ENCODE results near the gene PRR22. TPM values are rescaled to one million over a fixed set of nuclear protein-coding genes. Genes with fewer than 3 reads are reported as not detected.
"Not testable (repeated sequence)": the region's sequence is repeated elsewhere in the genome, so short reads cannot be mapped to it uniquely, and the experiment has no call there.

Gene PRR22
- total RNA-seq, 2 donors from 2014 or later = 4.6 to 4.7 TPM

GRCh38 chr19:5780916-5781315 lies 3.6 kb downstream of the PRR22 start:
- H3K27ac Mint-ChIP-seq; H3K4me3 Mint-ChIP-seq; H3K4me1 Mint-ChIP-seq (ENCODE audit: low read depth); H3K36me3 Mint-ChIP-seq (ENCODE audit: insufficient read depth in 2 of 2); DNase-seq; H3K9me3 Mint-ChIP-seq; H3K27me3 Mint-ChIP-seq (ENCODE audit: low read depth); ATAC-seq (replicated peaks in 1 of 2): not testable (repeated sequence)

DNA sequence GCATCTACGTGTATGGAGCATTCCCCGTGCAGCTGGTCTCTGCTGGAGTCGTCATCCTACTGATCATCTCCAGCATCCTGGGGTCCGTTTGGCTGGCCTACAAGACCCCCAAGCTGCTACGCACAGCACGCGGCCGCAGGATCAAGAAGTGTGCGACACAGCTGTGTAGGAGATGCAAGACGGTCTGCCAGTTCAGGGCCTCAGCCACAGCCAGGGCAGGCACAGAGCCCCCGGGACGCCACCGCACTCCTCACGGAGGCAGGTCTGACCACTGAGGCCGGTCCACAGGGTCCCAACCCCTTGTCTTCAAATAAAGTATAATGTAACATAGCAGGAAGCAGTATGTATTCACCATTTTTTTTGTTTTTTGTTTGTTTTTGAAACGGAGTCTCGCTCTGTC lies 6.1 kb downstream of the PRR22 start:
- DNase-seq (no peak), ATAC-seq (replicated peaks in 1 of 2) (no peak)
- H3K4me1 Mint-ChIP-seq (ENCODE audit: low read depth) = no peaks in the 10 kb centered on the region
- H3K4me3 Mint-ChIP-seq = no peak overlapping the region
- no peaks in the 10 kb centered on the region for H3K9me3 Mint-ChIP-seq
- no peaks in the 10 kb centered on the region for H3K36me3 Mint-ChIP-seq (ENCODE audit: insufficient read depth in 2 of 2)
- no peaks in the 10 kb centered on the region for H3K27me3 Mint-ChIP-seq (ENCODE audit: low read depth)
- no peak overlapping the region for H3K27ac Mint-ChIP-seq

GRCh38 chr19:5775668-5776309 lies 8.8 kb downstream of the PRR22 start:
- H3K27ac Mint-ChIP-seq = no peak overlapping the region
- no peaks in the 10 kb centered on the region for H3K27me3 Mint-ChIP-seq (ENCODE audit: low read depth)
- no peaks in the 10 kb centered on the region for H3K4me1 Mint-ChIP-seq (ENCODE audit: low read depth)
- H3K4me3 Mint-ChIP-seq = no peak overlapping the region
- no peaks in the 10 kb centered on the region for H3K9me3 Mint-ChIP-seq
- no peak for ATAC-seq (replicated peaks in 1 of 2)
- H3K36me3 Mint-ChIP-seq (ENCODE audit: insufficient read depth in 2 of 2) = no peaks in the 10 kb centered on the region
- DNase-seq = no peak

GRCh38 chr19:5774921-5775320 lies 9.6 kb downstream of the PRR22 start:
- H3K36me3 Mint-ChIP-seq (ENCODE audit: insufficient read depth in 2 of 2) = no peaks in the 10 kb centered on the region
- DNase-seq (no peak), ATAC-seq (replicated peaks in 1 of 2) (no peak)
- no peaks in the 10 kb centered on the region for H3K27me3 Mint-ChIP-seq (ENCODE audit: low read depth)
- H3K9me3 Mint-ChIP-seq = no peaks in the 10 kb centered on the region
- H3K4me3 Mint-ChIP-seq = no peak overlapping the region
- H3K27ac Mint-ChIP-seq = no peak overlapping the region
- H3K4me1 Mint-ChIP-seq (ENCODE audit: low read depth) = no peaks in the 10 kb centered on the region

- H3K36me3 Mint-ChIP-seq (ENCODE audit: insufficient read depth in 2 of 2) = no peaks in the 10 kb centered on the region
- H3K27ac Mint-ChIP-seq = no peak overlapping the region
- H3K9me3 Mint-ChIP-seq = no peaks in the 10 kb centered on the region
Observed at GRCh38 chr19:5773276-5773675, 11.3 kb downstream of the PRR22 start.

DNA sequence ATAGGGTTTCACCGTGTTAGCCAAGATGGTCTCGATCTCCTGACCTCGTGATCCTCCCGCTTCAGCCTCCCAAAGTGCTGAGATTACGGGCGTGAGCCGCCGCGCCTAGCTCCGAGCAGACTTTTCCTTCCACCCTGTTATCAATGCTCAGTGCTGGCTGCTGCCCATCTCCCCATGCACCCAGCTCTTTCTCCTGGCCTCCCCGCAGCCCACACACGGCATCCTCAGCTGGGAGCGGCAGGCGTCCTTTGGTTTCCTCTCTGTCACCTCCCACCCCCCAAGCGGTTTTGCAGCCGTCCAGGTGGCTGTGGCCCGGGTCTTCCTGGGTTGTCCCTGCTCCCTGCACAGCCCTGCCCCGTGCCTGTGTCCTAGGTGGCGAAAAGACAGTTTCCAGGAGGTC lies 12.1 kb downstream of the PRR22 start:
- no peaks in the 10 kb centered on the region for H3K27me3 Mint-ChIP-seq (ENCODE audit: low read depth)

More at GRCh38 chr19:5773276-5773675, 11.3 kb downstream of the PRR22 start:
- Mint-ChIP-seq H3K4me1 (ENCODE audit: low read depth) (no peaks in the 10 kb centered on the region), H3K27me3 (ENCODE audit: low read depth) (no peaks in the 10 kb centered on the region), H3K4me3 (no peak overlapping the region)
- DNase-seq = no peak
- no peak for ATAC-seq (replicated peaks in 1 of 2)

GRCh38 chr19:5767949-5768348 lies 16.6 kb downstream of the PRR22 start:
- Mint-ChIP-seq H3K4me3 (no peak overlapping the region), H3K27me3 (ENCODE audit: low read depth) (peaks cover 1% of the 10 kb centered on the region), H3K9me3 (peaks cover 0 to under 1% of the 10 kb centered on the region in 2 donors), H3K4me1 (ENCODE audit: low read depth) (no peaks in the 10 kb centered on the region), H3K27ac (no peak overlapping the region), H3K36me3 (ENCODE audit: insufficient read depth in 2 of 2) (no peaks in the 10 kb centered on the region)
- DNase-seq = no peak
- no peak for ATAC-seq (replicated peaks in 1 of 2)

More for the DNA sequence above, 12.1 kb downstream of the PRR22 start:
- Mint-ChIP-seq H3K4me1 (ENCODE audit: low read depth) (no peaks in the 10 kb centered on the region), H3K36me3 (ENCODE audit: insufficient read depth in 2 of 2) (no peaks in the 10 kb centered on the region), H3K27ac (no peak overlapping the region), H3K4me3 (no peak overlapping the region), H3K9me3 (no peaks in the 10 kb centered on the region)
- DNase-seq = no peak
- ATAC-seq (replicated peaks in 1 of 2) = no peak

DNA sequence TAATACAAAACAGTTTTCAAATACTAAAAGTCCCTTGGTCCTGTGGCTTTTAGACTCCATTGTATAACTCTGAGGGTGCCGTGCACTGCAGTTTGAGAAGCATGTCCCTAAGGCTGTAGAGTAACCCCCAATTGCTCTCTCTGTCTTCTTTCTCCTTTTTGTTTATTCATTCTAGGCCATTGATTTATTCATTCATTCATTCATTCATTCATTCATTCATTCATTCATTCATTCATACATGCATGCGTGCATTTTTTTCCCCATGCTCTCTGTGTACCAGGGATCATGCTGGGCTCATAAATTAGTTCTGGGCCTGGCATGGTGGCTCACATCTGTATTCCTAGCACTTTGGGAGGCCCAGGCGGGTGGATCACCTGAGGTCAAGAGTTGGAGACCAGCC lies 19.3 kb downstream of the PRR22 start:
- Mint-ChIP-seq H3K4me1 (ENCODE audit: low read depth) (no peaks in the 10 kb centered on the region), H3K4me3 (no peak overlapping the region), H3K27me3 (ENCODE audit: low read depth) (peaks cover 6% of the 10 kb centered on the region), H3K27ac (no peak overlapping the region), H3K36me3 (ENCODE audit: insufficient read depth in 2 of 2) (no peaks in the 10 kb centered on the region), H3K9me3 (peaks cover 7 to 8% of the 10 kb centered on the region in 2 donors)
- ATAC-seq (replicated peaks in 1 of 2) (no peak), DNase-seq (no peak)

DNA sequence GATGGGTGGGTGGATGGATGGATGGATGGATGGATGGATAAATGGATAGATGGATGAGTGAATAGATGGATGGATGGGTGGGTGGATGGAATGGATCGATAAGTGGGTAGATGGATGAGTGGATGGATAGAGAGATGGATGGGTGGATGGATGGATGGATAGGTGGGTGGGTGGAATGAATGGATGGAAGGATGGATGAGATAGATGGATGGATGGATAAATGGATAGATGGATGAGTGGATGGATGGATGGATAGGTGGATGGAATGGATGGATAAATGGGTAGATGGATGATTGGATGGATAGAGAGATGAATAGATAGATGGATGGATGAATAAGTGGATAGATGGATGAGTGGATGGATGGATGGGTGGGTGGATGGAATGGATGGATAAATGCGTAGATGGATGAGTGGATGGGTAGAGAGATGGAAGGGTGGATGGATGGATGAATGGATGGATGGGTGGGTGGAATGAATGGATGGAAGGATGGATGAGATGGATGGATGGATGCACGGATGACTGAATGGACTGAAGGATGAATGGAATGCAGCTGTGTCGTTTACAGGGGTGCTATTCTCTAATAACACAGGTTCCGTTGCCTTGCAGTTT lies 21.8 kb downstream of the PRR22 start:
- no peak overlapping the region for H3K4me3 Mint-ChIP-seq
- DNase-seq (no peak), ATAC-seq (replicated peaks in 1 of 2) (no peak)
- peaks cover 7 to 8% of the 10 kb centered on the region in 2 donors for H3K9me3 Mint-ChIP-seq
- peaks cover 6% of the 10 kb centered on the region for H3K27me3 Mint-ChIP-seq (ENCODE audit: low read depth)
- no peaks in the 10 kb centered on the region for H3K36me3 Mint-ChIP-seq (ENCODE audit: insufficient read depth in 2 of 2)
- H3K27ac Mint-ChIP-seq = no peak overlapping the region
- H3K4me1 Mint-ChIP-seq (ENCODE audit: low read depth) = no peaks in the 10 kb centered on the region

DNA sequence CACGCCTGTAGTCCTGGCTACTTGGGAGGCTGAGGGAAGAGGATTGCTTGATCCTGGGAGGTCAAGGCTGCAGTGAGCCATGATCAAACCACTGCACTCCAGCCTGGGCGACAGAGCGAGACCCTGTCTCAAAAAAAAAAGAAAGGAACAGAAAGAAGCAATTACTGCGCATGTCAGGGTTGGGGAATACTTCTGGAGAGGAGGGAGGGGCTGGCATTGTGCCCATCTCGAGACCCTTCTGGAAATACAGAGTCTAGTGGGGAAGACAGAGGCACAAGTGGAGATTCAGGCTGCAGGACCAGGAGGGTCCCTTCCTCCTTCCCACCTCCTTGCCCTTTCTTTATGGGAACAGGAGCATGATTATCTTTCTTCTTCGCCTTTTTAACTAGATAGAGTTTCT lies 30.8 kb downstream of the PRR22 start:
- Mint-ChIP-seq H3K27me3 (ENCODE audit: low read depth) (no peaks in the 10 kb centered on the region), H3K9me3 (no peaks in the 10 kb centered on the region), H3K36me3 (ENCODE audit: insufficient read depth in 2 of 2) (no peaks in the 10 kb centered on the region), H3K4me1 (ENCODE audit: low read depth) (no peaks in the 10 kb centered on the region), H3K27ac (no peak overlapping the region), H3K4me3 (no peak overlapping the region)
- ATAC-seq (replicated peaks in 1 of 2) (no peak), DNase-seq (no peak)

- Mint-ChIP-seq H3K36me3 (ENCODE audit: insufficient read depth in 2 of 2) (no peaks in the 10 kb centered on the region), H3K4me3 (no peak overlapping the region), H3K4me1 (ENCODE audit: low read depth) (no peaks in the 10 kb centered on the region), H3K27me3 (ENCODE audit: low read depth) (no peaks in the 10 kb centered on the region), H3K27ac (no peak overlapping the region), H3K9me3 (no peaks in the 10 kb centered on the region)
- no peak for DNase-seq
- no peak for ATAC-seq (replicated peaks in 1 of 2)
Observed at GRCh38 chr19:5751709-5752108, 32.8 kb downstream of the PRR22 start.

- ATAC-seq (replicated peaks in 1 of 2) = no peak
- Mint-ChIP-seq H3K9me3 (no peaks in the 10 kb centered on the region), H3K36me3 (ENCODE audit: insufficient read depth in 2 of 2) (no peaks in the 10 kb centered on the region), H3K27ac (no peak overlapping the region), H3K4me3 (no peak overlapping the region), H3K4me1 (ENCODE audit: low read depth) (no peaks in the 10 kb centered on the region), H3K27me3 (ENCODE audit: low read depth) (no peaks in the 10 kb centered on the region)
- no peak for DNase-seq
Observed at GRCh38 chr19:5749505-5749904, 35.0 kb downstream of the PRR22 start.

DNA sequence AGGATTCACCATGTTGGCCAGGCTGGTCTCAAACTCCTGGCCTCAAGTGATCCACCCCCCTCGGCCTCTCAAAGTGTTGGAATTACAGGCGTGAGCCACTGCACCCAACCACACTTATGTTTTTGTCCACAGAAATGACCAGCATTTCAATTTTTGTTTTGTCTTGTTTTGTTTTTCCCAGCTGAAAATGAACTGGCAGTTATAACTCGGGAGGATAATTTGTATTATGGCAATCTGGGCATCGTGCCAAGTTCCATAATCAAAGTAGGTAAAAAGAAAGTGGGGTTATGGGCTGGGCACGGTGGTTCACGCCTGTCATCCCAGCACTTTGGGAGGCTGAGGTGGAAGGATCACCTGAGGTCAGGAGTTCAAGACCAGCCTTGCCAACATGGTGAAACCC lies 35.6 kb downstream of the PRR22 start:
- H3K36me3 Mint-ChIP-seq (ENCODE audit: insufficient read depth in 2 of 2); H3K9me3 Mint-ChIP-seq; H3K27ac Mint-ChIP-seq; H3K4me3 Mint-ChIP-seq; H3K27me3 Mint-ChIP-seq (ENCODE audit: low read depth); DNase-seq; ATAC-seq (replicated peaks in 1 of 2); H3K4me1 Mint-ChIP-seq (ENCODE audit: low read depth): not testable (repeated sequence)

DNA sequence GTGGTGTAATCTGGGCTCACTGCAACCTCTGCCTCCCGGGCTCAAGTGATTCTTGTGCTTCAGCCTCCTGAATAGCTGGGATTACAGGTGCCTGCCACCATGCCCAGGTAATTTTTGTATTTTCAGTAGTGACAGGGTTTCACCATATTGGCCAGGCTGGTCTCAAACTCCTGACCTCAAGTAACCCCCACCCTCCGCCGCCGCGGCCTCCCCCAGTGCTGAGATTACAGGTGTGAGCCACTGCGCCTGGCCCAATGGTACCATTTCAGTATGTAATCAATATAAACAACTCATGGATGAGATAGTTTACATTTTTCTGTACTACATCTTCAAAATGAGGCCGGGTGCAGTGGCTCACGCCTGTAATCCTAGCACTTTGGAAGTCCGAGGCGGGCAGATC lies 39.5 kb downstream of the PRR22 start:
- not testable (repeated sequence) for H3K9me3 Mint-ChIP-seq; H3K36me3 Mint-ChIP-seq (ENCODE audit: insufficient read depth in 2 of 2); H3K4me1 Mint-ChIP-seq (ENCODE audit: low read depth); DNase-seq; H3K27me3 Mint-ChIP-seq (ENCODE audit: low read depth); H3K27ac Mint-ChIP-seq; H3K4me3 Mint-ChIP-seq; ATAC-seq (replicated peaks in 1 of 2)

Data from activated T-cell treated with anti-CD3 and anti-CD28 coated beads, Interleukin-2, amount 50 U/mL, for 72 hours (primary cell).